Measurements from ENCODE around the gene UXT. TPM values are rescaled to one million over a fixed set of nuclear protein-coding genes. Genes with fewer than 3 reads are reported as not detected.

UXT gene
- total and polyA plus RNA-seq, 9 of the 15 experiments (the other 6 are each of a cell fraction or from before 2014, with no cell fraction given), result 141 to 300 (median 204) TPM

GRCh38 chrX:47664737-47665136 is 5.8 kb upstream of the UXT start (continued):
- TF ChIP-seq TCF15 (CRISPR knock-in tag; IDR thresholded peaks at IDR 0.05), result no peak
- TF ChIP-seq BRD9 (IDR thresholded peaks at IDR 0.05; ENCODE audit: low read depth, partially characterized antibody), result no peak
- TF ChIP-seq ATF1 (CRISPR knock-in tag; IDR thresholded peaks at IDR 0.05), result no peak
- TF ChIP-seq ATF1 (tag; IDR thresholded peaks at IDR 0.05), result no peak
- TF ChIP-seq SNAPC5 (CRISPR knock-in tag; IDR thresholded peaks at IDR 0.05), result no peak
- no peak for TF ChIP-seq ZHX1 (conservative IDR thresholded peaks at IDR 0.05; ENCODE audit: low read length)
- no peak for TF ChIP-seq TBP (optimal IDR thresholded peaks at IDR 0.05; ENCODE audit: low read depth, low read length)
- peak; percentile 44; the same call in 1 of the 2 replicates for TF ChIP-seq EGR1 (conservative IDR thresholded peaks at IDR 0.05)
- TF ChIP-seq ZNF586 (CRISPR knock-in tag; conservative IDR thresholded peaks at IDR 0.05), result no peak
- TF ChIP-seq HOMEZ (CRISPR knock-in tag; IDR thresholded peaks at IDR 0.05), result no peak
- TF ChIP-seq JUNB (CRISPR knock-in tag; conservative IDR thresholded peaks at IDR 0.05), result no peak
- peak; percentile 26; the same call in 1 of the 2 replicates for TF ChIP-seq MAFK (IDR thresholded peaks at IDR 0.05; ENCODE audit: low read length)
- TF ChIP-seq TSC22D4 (tag; IDR thresholded peaks at IDR 0.05), result no peak
- no peak for TF ChIP-seq NFIC (IDR thresholded peaks at IDR 0.05)
- no peak for TF ChIP-seq SRSF7 (optimal IDR thresholded peaks at IDR 0.05; ENCODE audit: low read depth, low read length)
- TF ChIP-seq ZNF24 (IDR thresholded peaks at IDR 0.05), result no peak
- TF ChIP-seq BHLHE40 (IDR thresholded peaks at IDR 0.05; ENCODE audit: low read length), result no peak
- TF ChIP-seq RCOR1 (IDR thresholded peaks at IDR 0.05; ENCODE audit: borderline replicate concordance in 1 of 2, low read depth in 2 of 2, low read length in 2 of 2), result peak in 1 of 2 experiments; percentile 56; a peak in 1 of 4 replicates
- peak; percentile 64; the same call in 1 of the 2 replicates for TF ChIP-seq DMBX1 (CRISPR knock-in tag; IDR thresholded peaks at IDR 0.05; ENCODE audit: borderline replicate concordance)
- no peak for TF ChIP-seq HNRNPLL (IDR thresholded peaks at IDR 0.05; ENCODE audit: low read depth, low read length, poor library complexity, severe bottlenecking)
- no peak for TF ChIP-seq E2F8 (IDR thresholded peaks at IDR 0.05; ENCODE audit: low read depth, partially characterized antibody)
- no peak for TF ChIP-seq ELF1 (tag; IDR thresholded peaks at IDR 0.05)
- TF ChIP-seq PHB (CRISPR knock-in tag; IDR thresholded peaks at IDR 0.05), result no peak
- TF ChIP-seq NR2C2 (CRISPR knock-in tag; IDR thresholded peaks at IDR 0.05), result no peak
- TF ChIP-seq NR2C2 (tag; IDR thresholded peaks at IDR 0.05), result no peak
